K562 (cell line): ENCODE measurements around the gene GJA9. TPM values are rescaled to one million over a fixed set of nuclear protein-coding genes. Genes with fewer than 3 reads are reported as not detected.

Experiments used
- MEIS2 ChIP-seq: fragments of 450-650 bp; IDR thresholded peaks from 2 replicates; pipeline ENCODE4 v1.6.1; 2014; ENCODE audit warnings: mild to moderate bottlenecking; ENCODE audit not compliant: partially characterized antibody
- NR4A1 ChIP-seq, 2 experiments: fragments of 250-450 bp in 1 of 2; fragments of 450-650 bp in 1 of 2; sonication (Bioruptor Pico) in 1 of 2; IDR thresholded peaks; 2 replicates each; pipeline versions ENCODE4 v1.4.0 to v1.6.1; 2016 to 2020; ENCODE audit warnings: mild to moderate bottlenecking in 2 of 2, missing compliant biosample characterization in 1 of 2, missing genetic modification characterization in 1 of 2, moderate library complexity in 1 of 2
- SNIP1 ChIP-seq: fragments of 450-650 bp; IDR thresholded peaks from 2 replicates; pipeline ENCODE4 v1.7.1; 2017; ENCODE audit warnings: low read depth, mild to moderate bottlenecking
- SRSF1 ChIP-seq: fragments of 200-400 bp; formaldehyde crosslinking; IDR thresholded peaks from 2 replicates; pipeline ENCODE4 v1.6.1; 2017; ENCODE audit warnings: mild to moderate bottlenecking, low read depth, low read length, moderate library complexity
- U2AF1 ChIP-seq: fragments of 200-400 bp; formaldehyde crosslinking; optimal IDR thresholded peaks from 2 replicates; pipeline ENCODE3; 2017; ENCODE audit warnings: mild to moderate bottlenecking, low read depth, low read length, moderate library complexity
- polyA plus RNA-seq, 8 experiments: library from polyadenylated mRNA; depleted of rRNA in 4 of 8; stranded (reverse) in 5 of 8; unstranded in 3 of 8; fragments of >200 nt; fragmentation: Nextera tagmentation in 2 of 8; fragmentation: Illumina TruSeq in 1 of 8; extraction: Ambion mirVana in 2 of 8; extraction: Trizol in 1 of 8; gene quantifications; 2 replicates each; pipeline versions ENCODE4 v1.2.1 to v1.2.3, GENCODE V29; 2011 to 2014; ENCODE audit warnings: inconsistent platforms in 1 of 8, missing spikeins in 1 of 8
- total RNA-seq, 7 experiments: library from RNA; depleted of rRNA in 6 of 7; stranded (reverse); fragments of >200 nt in 6 of 7; fragmentation: Illumina TruSeq in 2 of 7; extraction: Trizol in 2 of 7; gene quantifications; 2 replicates each; pipeline versions ENCODE4 v1.2.1 to v1.2.3, GENCODE V29; 2011 to 2021; ENCODE audit warnings: low replicate concordance in 1 of 7
- TF ChIP-seq, protein P1 (sequence below): fragments of 250-450 bp; sonication (Bioruptor Pico); IDR thresholded peaks from 2 replicates; pipeline ENCODE4 v1.4.0; 2020
- TF ChIP-seq, protein P2 (sequence below), 2 experiments: IDR thresholded peaks; 2 replicates each; pipeline ENCODE4 v1.6.1; 2011; ENCODE audit warnings: borderline replicate concordance in 1 of 2, control low read depth in 1 of 2, low read depth in 1 of 2, low read length in 1 of 2, mild to moderate bottlenecking in 1 of 2, mixed read lengths in 1 of 2, moderate library complexity in 1 of 2; ENCODE audit not compliant: insufficient read depth in 1 of 2, insufficient read length in 1 of 2, poor library complexity in 1 of 2, severe bottlenecking in 1 of 2; ENCODE audit errors: extremely low read depth in 1 of 2
- TF ChIP-seq, protein P3 (sequence below): fragments of 250-450 bp; sonication (Bioruptor Pico); IDR thresholded peaks from 2 replicates; pipeline ENCODE4 v1.4.0; 2020; ENCODE audit warnings: mild to moderate bottlenecking, moderate library complexity

Gene GJA9
- total and polyA plus RNA-seq, 9 of the 15 experiments (the other 6 are each of a cell fraction or from before 2014, with no cell fraction given) = not detected

DNA sequence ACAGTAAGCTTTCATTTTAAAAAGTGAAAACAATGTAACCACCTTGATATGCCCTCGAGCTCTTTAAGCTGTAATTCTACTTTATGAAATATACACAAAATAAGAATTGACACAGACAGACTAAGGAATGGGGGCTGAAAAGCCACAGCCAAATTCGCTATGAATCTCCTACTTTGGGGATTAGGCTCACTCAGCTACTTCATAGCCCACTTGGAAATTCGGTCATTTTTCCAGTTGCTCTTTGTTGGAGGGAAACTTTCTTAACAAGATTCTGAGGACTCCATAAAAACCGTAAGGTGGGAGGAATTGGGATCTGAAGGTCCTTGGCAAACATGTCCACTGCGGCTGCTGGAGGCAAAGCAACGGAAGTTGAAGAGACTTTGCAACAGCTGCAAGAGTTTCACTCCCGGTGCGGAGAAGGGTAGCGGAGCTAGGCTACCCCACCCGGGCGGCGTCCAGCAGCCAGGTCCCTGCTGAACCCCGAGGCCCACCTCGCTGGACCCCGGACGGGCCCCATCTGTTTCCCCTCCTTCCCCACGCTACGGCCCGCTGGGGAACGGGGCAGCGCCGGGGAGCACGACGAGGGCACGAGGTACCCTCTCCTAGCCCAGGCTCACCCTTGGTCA, 8.9 kb downstream of the GJA9 start (continued):
- TF ChIP-seq, protein P1, sequence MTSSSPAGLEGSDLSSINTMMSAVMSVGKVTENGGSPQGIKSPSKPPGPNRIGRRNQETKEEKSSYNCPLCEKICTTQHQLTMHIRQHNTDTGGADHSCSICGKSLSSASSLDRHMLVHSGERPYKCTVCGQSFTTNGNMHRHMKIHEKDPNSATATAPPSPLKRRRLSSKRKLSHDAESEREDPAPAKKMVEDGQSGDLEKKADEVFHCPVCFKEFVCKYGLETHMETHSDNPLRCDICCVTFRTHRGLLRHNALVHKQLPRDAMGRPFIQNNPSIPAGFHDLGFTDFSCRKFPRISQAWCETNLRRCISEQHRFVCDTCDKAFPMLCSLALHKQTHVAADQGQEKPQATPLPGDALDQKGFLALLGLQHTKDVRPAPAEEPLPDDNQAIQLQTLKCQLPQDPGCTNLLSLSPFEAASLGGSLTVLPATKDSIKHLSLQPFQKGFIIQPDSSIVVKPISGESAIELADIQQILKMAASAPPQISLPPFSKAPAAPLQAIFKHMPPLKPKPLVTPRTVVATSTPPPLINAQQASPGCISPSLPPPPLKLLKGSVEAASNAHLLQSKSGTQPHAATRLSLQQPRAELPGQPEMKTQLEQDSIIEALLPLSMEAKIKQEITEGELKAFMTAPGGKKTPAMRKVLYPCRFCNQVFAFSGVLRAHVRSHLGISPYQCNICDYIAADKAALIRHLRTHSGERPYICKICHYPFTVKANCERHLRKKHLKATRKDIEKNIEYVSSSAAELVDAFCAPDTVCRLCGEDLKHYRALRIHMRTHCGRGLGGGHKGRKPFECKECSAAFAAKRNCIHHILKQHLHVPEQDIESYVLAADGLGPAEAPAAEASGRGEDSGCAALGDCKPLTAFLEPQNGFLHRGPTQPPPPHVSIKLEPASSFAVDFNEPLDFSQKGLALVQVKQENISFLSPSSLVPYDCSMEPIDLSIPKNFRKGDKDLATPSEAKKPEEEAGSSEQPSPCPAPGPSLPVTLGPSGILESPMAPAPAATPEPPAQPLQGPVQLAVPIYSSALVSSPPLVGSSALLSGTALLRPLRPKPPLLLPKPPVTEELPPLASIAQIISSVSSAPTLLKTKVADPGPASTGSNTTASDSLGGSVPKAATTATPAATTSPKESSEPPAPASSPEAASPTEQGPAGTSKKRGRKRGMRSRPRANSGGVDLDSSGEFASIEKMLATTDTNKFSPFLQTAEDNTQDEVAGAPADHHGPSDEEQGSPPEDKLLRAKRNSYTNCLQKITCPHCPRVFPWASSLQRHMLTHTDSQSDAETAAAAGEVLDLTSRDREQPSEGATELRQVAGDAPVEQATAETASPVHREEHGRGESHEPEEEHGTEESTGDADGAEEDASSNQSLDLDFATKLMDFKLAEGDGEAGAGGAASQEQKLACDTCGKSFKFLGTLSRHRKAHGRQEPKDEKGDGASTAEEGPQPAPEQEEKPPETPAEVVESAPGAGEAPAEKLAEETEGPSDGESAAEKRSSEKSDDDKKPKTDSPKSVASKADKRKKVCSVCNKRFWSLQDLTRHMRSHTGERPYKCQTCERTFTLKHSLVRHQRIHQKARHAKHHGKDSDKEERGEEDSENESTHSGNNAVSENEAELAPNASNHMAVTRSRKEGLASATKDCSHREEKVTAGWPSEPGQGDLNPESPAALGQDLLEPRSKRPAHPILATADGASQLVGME (CRISPR knock-in tag) = no peak
- TF ChIP-seq U2AF1 = no peak
- TF ChIP-seq, protein P2, sequence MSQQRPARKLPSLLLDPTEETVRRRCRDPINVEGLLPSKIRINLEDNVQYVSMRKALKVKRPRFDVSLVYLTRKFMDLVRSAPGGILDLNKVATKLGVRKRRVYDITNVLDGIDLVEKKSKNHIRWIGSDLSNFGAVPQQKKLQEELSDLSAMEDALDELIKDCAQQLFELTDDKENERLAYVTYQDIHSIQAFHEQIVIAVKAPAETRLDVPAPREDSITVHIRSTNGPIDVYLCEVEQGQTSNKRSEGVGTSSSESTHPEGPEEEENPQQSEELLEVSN (IDR thresholded peaks at IDR 0.05; ENCODE audit: borderline replicate concordance in 1 of 2, extremely low read depth in 1 of 2, insufficient read depth in 1 of 2, insufficient read length in 1 of 2, low read depth in 1 of 2, low read length in 1 of 2, poor library complexity in 1 of 2, severe bottlenecking in 1 of 2) = peak in 1 of 2 experiments; percentile 51
- no peak for TF ChIP-seq NR4A1 (CRISPR knock-in tag; IDR thresholded peaks at IDR 0.05)
- 0 out of 2 replicates have a peak, but pooled peaks have one; percentile 31 for TF ChIP-seq NR4A1 (tag; IDR thresholded peaks at IDR 0.05)
- TF ChIP-seq, protein P3, sequence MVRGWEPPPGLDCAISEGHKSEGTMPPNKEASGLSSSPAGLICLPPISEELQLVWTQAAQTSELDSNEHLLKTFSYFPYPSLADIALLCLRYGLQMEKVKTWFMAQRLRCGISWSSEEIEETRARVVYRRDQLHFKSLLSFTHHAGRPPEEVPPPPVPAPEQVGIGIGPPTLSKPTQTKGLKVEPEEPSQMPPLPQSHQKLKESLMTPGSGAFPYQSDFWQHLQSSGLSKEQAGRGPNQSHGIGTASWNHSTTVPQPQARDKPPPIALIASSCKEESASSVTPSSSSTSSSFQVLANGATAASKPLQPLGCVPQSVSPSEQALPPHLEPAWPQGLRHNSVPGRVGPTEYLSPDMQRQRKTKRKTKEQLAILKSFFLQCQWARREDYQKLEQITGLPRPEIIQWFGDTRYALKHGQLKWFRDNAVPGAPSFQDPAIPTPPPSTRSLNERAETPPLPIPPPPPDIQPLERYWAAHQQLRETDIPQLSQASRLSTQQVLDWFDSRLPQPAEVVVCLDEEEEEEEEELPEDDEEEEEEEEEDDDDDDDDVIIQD = no peak
- no peak for TF ChIP-seq SNIP1
- no peak for TF ChIP-seq MEIS2
- no peak for TF ChIP-seq SRSF1
